ENCODE results near the gene IFNLR1. TPM values are rescaled to one million over a fixed set of nuclear protein-coding genes. Genes with fewer than 3 reads are reported as not detected.

The IFNLR1 gene
- total RNA-seq, 2 donors from 2014 or later: 7.9 to 16.8 TPM

GRCh38 chr1:24172598-24172997, 14.5 kb downstream of the IFNLR1 start:
- no peak for DNase-seq
- no peaks in the 10 kb centered on the region for H3K36me3 ChIP-seq
- no peak overlapping the region for H3K4me3 ChIP-seq
- no peaks in the 10 kb centered on the region for H3K4me1 ChIP-seq
- no peak overlapping the region for H3K27ac ChIP-seq
- intact Hi-C loops (cut with DNase I): no loop called here
- no peaks in the 10 kb centered on the region for H3K27me3 ChIP-seq
- TF ChIP-seq CTCF (IDR thresholded peaks at IDR 0.05): no peak
- H3K9ac ChIP-seq (ENCODE audit: low read depth in 2 of 2, low read length in 2 of 2): no peak overlapping the region
- no peaks in the 10 kb centered on the region for H3K9me3 ChIP-seq

- H3K9me3 ChIP-seq: no peaks in the 10 kb centered on the region
- no peak overlapping the region for H3K4me3 ChIP-seq
- no peak overlapping the region for H3K27ac ChIP-seq
- H3K27me3 ChIP-seq: no peaks in the 10 kb centered on the region
- no peaks in the 10 kb centered on the region for H3K36me3 ChIP-seq
- H3K4me1 ChIP-seq: no peaks in the 10 kb centered on the region
- TF ChIP-seq CTCF (IDR thresholded peaks at IDR 0.05): no peak
- no peak overlapping the region for H3K9ac ChIP-seq (ENCODE audit: low read depth in 2 of 2, low read length in 2 of 2)
- DNase-seq: no peak
- intact Hi-C loops (cut with DNase I): no loop called here
These were observed 17.8 kb downstream of the IFNLR1 start for GRCh38 chr1:24169286-24169685.

- Histone ChIP-seq H3K9me3 (no peaks in the 10 kb centered on the region), H3K27ac (no peak overlapping the region), H3K4me3 (no peak overlapping the region), H3K27me3 (no peaks in the 10 kb centered on the region), H3K9ac (ENCODE audit: low read depth in 2 of 2, low read length in 2 of 2) (no peak overlapping the region), H3K36me3 (no peaks in the 10 kb centered on the region), H3K4me1 (no peaks in the 10 kb centered on the region)
- no peak for DNase-seq
- TF ChIP-seq CTCF (IDR thresholded peaks at IDR 0.05): no peak
- intact Hi-C loops (cut with DNase I): no loop called here
These were observed 18.8 kb downstream of the IFNLR1 start for GRCh38 chr1:24168245-24168644.

GRCh38 chr1:24167008-24167407, 20.1 kb downstream of the IFNLR1 start:
- Histone ChIP-seq H3K27me3 (no peaks in the 10 kb centered on the region), H3K36me3 (no peaks in the 10 kb centered on the region), H3K27ac (no peak overlapping the region), H3K9ac (ENCODE audit: low read depth in 2 of 2, low read length in 2 of 2) (no peak overlapping the region), H3K4me3 (no peak overlapping the region), H3K9me3 (no peaks in the 10 kb centered on the region), H3K4me1 (no peaks in the 10 kb centered on the region)
- DNase-seq: no peak
- intact Hi-C loops (cut with DNase I): no loop called here
- no peak for TF ChIP-seq CTCF (IDR thresholded peaks at IDR 0.05)

- TF ChIP-seq CTCF (IDR thresholded peaks at IDR 0.05): no peak
- Histone ChIP-seq H3K27me3 (no peaks in the 10 kb centered on the region), H3K36me3 (no peaks in the 10 kb centered on the region), H3K4me1 (no peaks in the 10 kb centered on the region), H3K9me3 (no peaks in the 10 kb centered on the region), H3K4me3 (no peak overlapping the region), H3K27ac (no peak overlapping the region), H3K9ac (ENCODE audit: low read depth in 2 of 2, low read length in 2 of 2) (no peak overlapping the region)
- no peak for DNase-seq
- intact Hi-C loops (cut with DNase I): no loop called here
These were observed 21.6 kb downstream of the IFNLR1 start for GRCh38 chr1:24165500-24165899.

GRCh38 chr1:24164004-24164403, 23.1 kb downstream of the IFNLR1 start:
- H3K27me3 ChIP-seq: no peaks in the 10 kb centered on the region
- no peaks in the 10 kb centered on the region for H3K36me3 ChIP-seq
- H3K9me3 ChIP-seq: no peaks in the 10 kb centered on the region
- intact Hi-C loops (cut with DNase I): no loop called here
- H3K4me3 ChIP-seq: no peak overlapping the region
- H3K4me1 ChIP-seq: no peaks in the 10 kb centered on the region
- H3K27ac ChIP-seq: no peak overlapping the region
- no peak overlapping the region for H3K9ac ChIP-seq (ENCODE audit: low read depth in 2 of 2, low read length in 2 of 2)
- no peak for DNase-seq
- TF ChIP-seq CTCF (IDR thresholded peaks at IDR 0.05): no peak
